Glomerular endothelial cell (primary cell): ENCODE measurements around the gene MRPS5. TPM values are rescaled to one million over a fixed set of nuclear protein-coding genes. Genes with fewer than 3 reads are reported as not detected.
"Not testable (repeated sequence)": the region's sequence is repeated elsewhere in the genome, so short reads cannot be mapped to it uniquely, and the experiment has no call there.

Experiments used
- DNase-seq: peaks from one replicate; pipeline ENCODE4 v3.0.0-alpha.2; 2011; ENCODE audit warnings: low read depth, low spot score; ENCODE audit errors: extremely low read depth
- total RNA-seq: library from RNA; depleted of rRNA; stranded (reverse); fragments of >200 nt; gene quantifications from 2 replicates; pipeline ENCODE4 v1.2.3, GENCODE V29; 2015

The MRPS5 gene
- total RNA-seq, 1 donor from 2014 or later = 50.9 TPM

- DNase-seq = no peak
Measured at GRCh38 chr2:95048825-95049682, 72.6 kb downstream of the MRPS5 start.

- no peak for DNase-seq
Measured at GRCh38 chr2:95047629-95048510, 73.7 kb downstream of the MRPS5 start.

GRCh38 chr2:95046371-95047112, 75.1 kb downstream of the MRPS5 start:
- no peak for DNase-seq

GRCh38 chr2:95044601-95045000, 77.0 kb downstream of the MRPS5 start:
- no peak for DNase-seq

GRCh38 chr2:95043300-95044093, 78.1 kb downstream of the MRPS5 start:
- no peak for DNase-seq

- DNase-seq = no peak
Measured at GRCh38 chr2:95042472-95043271, 78.9 kb downstream of the MRPS5 start.

GRCh38 chr2:95041824-95042442, 79.7 kb downstream of the MRPS5 start:
- no peak for DNase-seq

- DNase-seq = no peak
Measured at GRCh38 chr2:95041060-95041823, 80.4 kb downstream of the MRPS5 start.

GRCh38 chr2:95040426-95040825, 81.2 kb downstream of the MRPS5 start:
- no peak for DNase-seq

- DNase-seq = no peak
Measured at GRCh38 chr2:95039978-95040377, 81.6 kb downstream of the MRPS5 start.

- DNase-seq = no peak
Measured at GRCh38 chr2:95039363-95039762, 82.2 kb downstream of the MRPS5 start.

- DNase-seq = no peak
Measured at GRCh38 chr2:95038635-95039298, 82.8 kb downstream of the MRPS5 start.

- DNase-seq = not testable (repeated sequence)
Measured at GRCh38 chr2:95037841-95038585, 83.6 kb downstream of the MRPS5 start.

- no peak for DNase-seq
Measured at GRCh38 chr2:95037384-95037839, 84.2 kb downstream of the MRPS5 start.

- DNase-seq = no peak
Measured at GRCh38 chr2:95036596-95037383, 84.8 kb downstream of the MRPS5 start.
